Right lobe of liver (tissue), 6 donors: ENCODE measurements around the gene NUCKS1. TPM values are rescaled to one million over a fixed set of nuclear protein-coding genes. Genes with fewer than 3 reads are reported as not detected.

Experiments
- ATAC-seq, 4 donors: fragments of 200-7000 bp; cut with Tn5 transposase; one replicate each; pipeline ENCODE4 v1.9.1; 2020; ENCODE audit warnings: mild to moderate bottlenecking in 4 of 4, moderate library complexity in 4 of 4
- DNase-seq, 3 donors: peaks; one replicate each; pipeline ENCODE4 v3.0.0-alpha.2; 2020
- H3K27ac ChIP-seq, 3 donors: fragments of 200-600 bp; one replicate each; pipeline ENCODE4 v1.8.0; 2022
- H3K27me3 ChIP-seq, 2 donors: fragments of 200-600 bp; one replicate each; pipeline ENCODE4 v1.8.0; 2022
- H3K36me3 ChIP-seq, 4 donors: fragments of 200-600 bp; sonication (generic) in 1 of 4; one replicate each; pipeline versions ENCODE4 v1.5.1 to v1.8.0; 2017 to 2022; ENCODE audit warnings: control low read depth in 1 of 4
- H3K4me1 ChIP-seq, 4 donors: fragments of 200-600 bp; sonication (generic) in 1 of 4; one replicate each; pipeline versions ENCODE4 v1.5.1 to v1.8.0; 2017 to 2022; ENCODE audit warnings: control low read depth in 1 of 4
- H3K4me3 ChIP-seq, 3 donors: fragments of 200-600 bp; one replicate each; pipeline ENCODE4 v1.8.0; 2022
- H3K9me3 ChIP-seq, 4 donors: fragments of 200-600 bp; sonication (generic) in 1 of 4; one replicate each; pipeline versions ENCODE4 v1.5.1 to v1.8.0; 2017 to 2022; ENCODE audit warnings: control low read depth in 1 of 4
- CTCF ChIP-seq, 4 donors: fragments of 200-600 bp in 3 of 4; fragments of 450-650 bp in 1 of 4; IDR thresholded peaks; one replicate each; pipeline versions ENCODE4 v1.5.1 to v1.8.0; 2016 to 2022; ENCODE audit warnings: antibody characterized with exemption in 4 of 4, mild to moderate bottlenecking in 2 of 4
- POLR2A ChIP-seq: fragments of 450-650 bp; IDR thresholded peaks from one replicate; pipeline ENCODE4 v1.6.1; 2017; ENCODE audit warnings: antibody characterized with exemption, mild to moderate bottlenecking
- WGBS: methylation state at CpG from one replicate; pipeline ENCODE4 v1.1.6; 2018; ENCODE audit warnings: low coverage, low lambda C conversion rate; ENCODE audit not compliant: insufficient coverage; ENCODE audit errors: missing lambda C conversion rate; 5-methylcytosine and 5-hydroxymethylcytosine counted together
- intact Hi-C, 2 donors: fragments of 100-400 bp; cut with DNase I; formaldehyde crosslinking; loops; one replicate each; pipeline versions ENCODE4 v1.11.2 to v1.14.1; 2022
- total RNA-seq, 6 experiments: library from RNA; depleted of rRNA in 2 of 6; stranded (reverse); fragments of >200 nt in 2 of 6; fragmentation: NEBNext Ultra II Directional in 3 of 6; extraction: Animal tissue kit (Norgen Biotek cat#: 25700) in 3 of 6; gene quantifications; one replicate each; pipeline versions ENCODE4 v1.1.0 to v1.2.4, GENCODE V29; 2016 to 2023
- donor health status: DM: no; HTN: yes; CAD: no.
- donor health status: DM: no; HTN: no; CAD: no.
- donor health status: DM: no; HTN: no; CAD: no.
- donor health status: DM: no; HTN: yes; CAD: no.
- donor health status: DM: no; HTN: yes; CAD: no.

Gene NUCKS1
- total RNA-seq, 6 experiments from 2014 or later: 32.8 to 91.1 (median 68.6) TPM

GRCh38 chr1:205782627-205783432 is 32.8 kb upstream of the NUCKS1 start:
- Histone ChIP-seq H3K36me3 (no peaks in the 10 kb centered on the region), H3K4me1 (peaks cover 0 to 7% (median 0%) of the 10 kb centered on the region in 4 donors), H3K4me3 (no peak overlapping the region), H3K9me3 (no peaks in the 10 kb centered on the region), H3K27ac (peak overlapping the region in 1 of 3 donors; percentile 27), H3K27me3 (no peaks in the 10 kb centered on the region)
- WGBS: 61% methylated on average over 4 of the region's 4 CpGs
- DNase-seq (no peak), ATAC-seq (peak in 3 of 4 donors; percentile 17 to 35 (median 33))
- intact Hi-C loops: no loop called here
- TF ChIP-seq CTCF (IDR thresholded peaks at IDR 0.05) (no peak), POLR2A (no peak)

- Histone ChIP-seq H3K36me3 (no peaks in the 10 kb centered on the region), H3K9me3 (no peaks in the 10 kb centered on the region), H3K4me1 (peaks cover 0 to 7% (median 0%) of the 10 kb centered on the region in 4 donors), H3K27ac (no peak overlapping the region), H3K27me3 (no peaks in the 10 kb centered on the region), H3K4me3 (no peak overlapping the region)
- ATAC-seq (no peak), DNase-seq (no peak)
- intact Hi-C loops: no loop called here
- TF ChIP-seq CTCF (IDR thresholded peaks at IDR 0.05) (no peak), POLR2A (no peak)
- WGBS: 82% methylated on average over 5 of the region's 5 CpGs
Measured at GRCh38 chr1:205780335-205780734, 30.4 kb upstream of the NUCKS1 start.

- TF ChIP-seq POLR2A: no peak
- TF ChIP-seq CTCF (IDR thresholded peaks at IDR 0.05): no peak
- ATAC-seq (no peak), DNase-seq (no peak)
- H3K27me3 ChIP-seq: no peaks in the 10 kb centered on the region
- 71% methylated on average over 2 of the region's 2 CpGs for WGBS
- no peaks in the 10 kb centered on the region for H3K9me3 ChIP-seq
- intact Hi-C loops: no loop called here
- no peaks in the 10 kb centered on the region for H3K4me1 ChIP-seq
- no peak overlapping the region for H3K4me3 ChIP-seq
- H3K36me3 ChIP-seq: no peaks in the 10 kb centered on the region
- no peak overlapping the region for H3K27ac ChIP-seq
Measured at GRCh38 chr1:205777994-205778393, 28.0 kb upstream of the NUCKS1 start.

- DNase-seq: no peak
- no peak for TF ChIP-seq CTCF (IDR thresholded peaks at IDR 0.05)
- TF ChIP-seq POLR2A: no peak
- no peaks in the 10 kb centered on the region for H3K9me3 ChIP-seq
- ATAC-seq: peak in 1 of 4 donors; percentile 19
- H3K27ac ChIP-seq: peak overlapping the region in 1 of 3 donors; percentile 54
- no peaks in the 10 kb centered on the region for H3K4me1 ChIP-seq
- H3K4me3 ChIP-seq: peak overlapping the region; percentile 62 to 80 (median 77)
- no peaks in the 10 kb centered on the region for H3K36me3 ChIP-seq
- no peaks in the 10 kb centered on the region for H3K27me3 ChIP-seq
- intact Hi-C loops: no loop called here
Measured at GRCh38 chr1:205775717-205776056, 25.7 kb upstream of the NUCKS1 start.
